ENCODE measurements around the gene ETV7.
"Not testable (repeated sequence)": the region's sequence is repeated elsewhere in the genome, so short reads cannot be mapped to it uniquely, and the experiment has no call there.

The ETV7 gene

GRCh38 chr6:36338223-36338622, 49.2 kb downstream of the ETV7 start:
- not testable (repeated sequence) for H3K27ac ChIP-seq (ENCODE audit: low read depth, low read length); H3K4me3 ChIP-seq (ENCODE audit: low read depth, low read length); H3K9ac ChIP-seq (ENCODE audit: low read depth, low read length); H3K4me1 ChIP-seq (ENCODE audit: control insufficient read depth, insufficient read depth, low read length); H3K9me3 ChIP-seq (ENCODE audit: control insufficient read depth, insufficient read depth, low read length); H3K36me3 ChIP-seq (ENCODE audit: control insufficient read depth, insufficient read depth, low read length)
- H3K27me3 ChIP-seq (ENCODE audit: control insufficient read depth, insufficient read depth, low read length) = peaks cover 18% of the 10 kb centered on the region

GRCh38 chr6:36337814-36338213, 49.7 kb downstream of the ETV7 start:
- no peaks in the 10 kb centered on the region for H3K9me3 ChIP-seq (ENCODE audit: control insufficient read depth, insufficient read depth, low read length)
- H3K36me3 ChIP-seq (ENCODE audit: control insufficient read depth, insufficient read depth, low read length) = no peaks in the 10 kb centered on the region
- H3K27ac ChIP-seq (ENCODE audit: low read depth, low read length) = no peak overlapping the region
- peaks cover 18% of the 10 kb centered on the region for H3K27me3 ChIP-seq (ENCODE audit: control insufficient read depth, insufficient read depth, low read length)
- no peak overlapping the region for H3K9ac ChIP-seq (ENCODE audit: low read depth, low read length)
- H3K4me1 ChIP-seq (ENCODE audit: control insufficient read depth, insufficient read depth, low read length) = peaks cover 8% of the 10 kb centered on the region; the same call in 1 of the 2 replicates
- no peak overlapping the region for H3K4me3 ChIP-seq (ENCODE audit: low read depth, low read length)

- Histone ChIP-seq H3K27ac (ENCODE audit: low read depth, low read length) (no peak within 1 kb of the TSS), H3K4me3 (ENCODE audit: low read depth, low read length) (no peak within 1 kb of the TSS), H3K4me1 (ENCODE audit: control insufficient read depth, insufficient read depth, low read length) (peaks cover 8% of the 10 kb centered on the region; the same call in 1 of the 2 replicates), H3K27me3 (ENCODE audit: control insufficient read depth, insufficient read depth, low read length) (peaks cover 18% of the 10 kb centered on the region), H3K9me3 (ENCODE audit: control insufficient read depth, insufficient read depth, low read length) (no peaks in the 10 kb centered on the region), H3K36me3 (ENCODE audit: control insufficient read depth, insufficient read depth, low read length) (no peaks in the 10 kb centered on the region), H3K9ac (ENCODE audit: low read depth, low read length) (no peak within 1 kb of the TSS)
These were observed 50.7 kb downstream of the ETV7 start, which contains the start of gene BNIP5 for GRCh38 chr6:36336779-36337241. Gene BNIP5, minus strand, starts transcription at chr6:36336888. Its CDS starts 6,198 bp downstream, at chr6:36330690.

- Histone ChIP-seq H3K27me3 (ENCODE audit: control insufficient read depth, insufficient read depth, low read length) (peaks cover 18% of the 10 kb centered on the region), H3K4me3 (ENCODE audit: low read depth, low read length) (no peak overlapping the region), H3K36me3 (ENCODE audit: control insufficient read depth, insufficient read depth, low read length) (no peaks in the 10 kb centered on the region), H3K27ac (ENCODE audit: low read depth, low read length) (no peak overlapping the region), H3K9ac (ENCODE audit: low read depth, low read length) (no peak overlapping the region), H3K9me3 (ENCODE audit: control insufficient read depth, insufficient read depth, low read length) (no peaks in the 10 kb centered on the region), H3K4me1 (ENCODE audit: control insufficient read depth, insufficient read depth, low read length) (peaks cover 8% of the 10 kb centered on the region; the same call in 1 of the 2 replicates)
These were observed 51.2 kb downstream of the ETV7 start for GRCh38 chr6:36336208-36336710.

- peaks cover 5% of the 10 kb centered on the region; the same call in 1 of the 2 replicates for H3K4me1 ChIP-seq (ENCODE audit: control insufficient read depth, insufficient read depth, low read length)
- no peaks in the 10 kb centered on the region for H3K36me3 ChIP-seq (ENCODE audit: control insufficient read depth, insufficient read depth, low read length)
- H3K4me3 ChIP-seq (ENCODE audit: low read depth, low read length) = no peak overlapping the region
- H3K9ac ChIP-seq (ENCODE audit: low read depth, low read length) = no peak overlapping the region
- peaks cover 16% of the 10 kb centered on the region for H3K27me3 ChIP-seq (ENCODE audit: control insufficient read depth, insufficient read depth, low read length)
- H3K27ac ChIP-seq (ENCODE audit: low read depth, low read length) = no peak overlapping the region
- no peaks in the 10 kb centered on the region for H3K9me3 ChIP-seq (ENCODE audit: control insufficient read depth, insufficient read depth, low read length)
These were observed 51.8 kb downstream of the ETV7 start for GRCh38 chr6:36335465-36336207.

- Histone ChIP-seq H3K4me3 (ENCODE audit: low read depth, low read length) (no peak overlapping the region), H3K27me3 (ENCODE audit: control insufficient read depth, insufficient read depth, low read length) (peaks cover 9% of the 10 kb centered on the region), H3K27ac (ENCODE audit: low read depth, low read length) (peak overlapping the region; percentile 6), H3K4me1 (ENCODE audit: control insufficient read depth, insufficient read depth, low read length) (peaks cover 4% of the 10 kb centered on the region; the same call in 1 of the 2 replicates), H3K9me3 (ENCODE audit: control insufficient read depth, insufficient read depth, low read length) (no peaks in the 10 kb centered on the region), H3K36me3 (ENCODE audit: control insufficient read depth, insufficient read depth, low read length) (no peaks in the 10 kb centered on the region), H3K9ac (ENCODE audit: low read depth, low read length) (no peak overlapping the region)
These were observed 52.5 kb downstream of the ETV7 start for GRCh38 chr6:36334832-36335459.

GRCh38 chr6:36333931-36334725, 53.3 kb downstream of the ETV7 start:
- no peak overlapping the region for H3K9ac ChIP-seq (ENCODE audit: low read depth, low read length)
- no peaks in the 10 kb centered on the region for H3K9me3 ChIP-seq (ENCODE audit: control insufficient read depth, insufficient read depth, low read length)
- H3K27me3 ChIP-seq (ENCODE audit: control insufficient read depth, insufficient read depth, low read length) = 0 out of 2 replicates have a peak, but pooled peaks cover 1% of the 10 kb centered on the region
- H3K36me3 ChIP-seq (ENCODE audit: control insufficient read depth, insufficient read depth, low read length) = no peaks in the 10 kb centered on the region
- peak overlapping the region; percentile 6 for H3K27ac ChIP-seq (ENCODE audit: low read depth, low read length)
- no peak overlapping the region for H3K4me3 ChIP-seq (ENCODE audit: low read depth, low read length)
- peaks cover 4% of the 10 kb centered on the region; the same call in 1 of the 2 replicates for H3K4me1 ChIP-seq (ENCODE audit: control insufficient read depth, insufficient read depth, low read length)

- H3K9me3 ChIP-seq (ENCODE audit: control insufficient read depth, insufficient read depth, low read length) = no peaks in the 10 kb centered on the region
These were observed 54.1 kb downstream of the ETV7 start for GRCh38 chr6:36333171-36333895.

GRCh38 chr6:36331381-36331780, 56.1 kb downstream of the ETV7 start:
- H3K9ac ChIP-seq (ENCODE audit: low read depth, low read length) = no peak overlapping the region
- peaks cover 7% of the 10 kb centered on the region; the same call in 1 of the 2 replicates for H3K4me1 ChIP-seq (ENCODE audit: control insufficient read depth, insufficient read depth, low read length)
- H3K27me3 ChIP-seq (ENCODE audit: control insufficient read depth, insufficient read depth, low read length) = no peaks in the 10 kb centered on the region
- H3K27ac ChIP-seq (ENCODE audit: low read depth, low read length) = no peak overlapping the region
- H3K4me3 ChIP-seq (ENCODE audit: low read depth, low read length) = no peak overlapping the region
- H3K36me3 ChIP-seq (ENCODE audit: control insufficient read depth, insufficient read depth, low read length) = no peaks in the 10 kb centered on the region
- H3K9me3 ChIP-seq (ENCODE audit: control insufficient read depth, insufficient read depth, low read length) = no peaks in the 10 kb centered on the region

More at GRCh38 chr6:36333171-36333895, 54.1 kb downstream of the ETV7 start:
- no peak overlapping the region for H3K27ac ChIP-seq (ENCODE audit: low read depth, low read length)
- H3K4me3 ChIP-seq (ENCODE audit: low read depth, low read length) = no peak overlapping the region
- peaks cover 4% of the 10 kb centered on the region; the same call in 1 of the 2 replicates for H3K4me1 ChIP-seq (ENCODE audit: control insufficient read depth, insufficient read depth, low read length)
- no peak overlapping the region for H3K9ac ChIP-seq (ENCODE audit: low read depth, low read length)
- H3K36me3 ChIP-seq (ENCODE audit: control insufficient read depth, insufficient read depth, low read length) = no peaks in the 10 kb centered on the region
- H3K27me3 ChIP-seq (ENCODE audit: control insufficient read depth, insufficient read depth, low read length) = no peaks in the 10 kb centered on the region

- Histone ChIP-seq H3K9me3 (ENCODE audit: control insufficient read depth, insufficient read depth, low read length) (no peaks in the 10 kb centered on the region), H3K27me3 (ENCODE audit: control insufficient read depth, insufficient read depth, low read length) (no peaks in the 10 kb centered on the region), H3K36me3 (ENCODE audit: control insufficient read depth, insufficient read depth, low read length) (no peaks in the 10 kb centered on the region), H3K4me1 (ENCODE audit: control insufficient read depth, insufficient read depth, low read length) (peaks cover 9% of the 10 kb centered on the region; the same call in 1 of the 2 replicates), H3K9ac (ENCODE audit: low read depth, low read length) (no peak overlapping the region), H3K4me3 (ENCODE audit: low read depth, low read length) (no peak overlapping the region), H3K27ac (ENCODE audit: low read depth, low read length) (no peak overlapping the region)
These were observed 57.1 kb downstream of the ETV7 start for GRCh38 chr6:36330366-36330765.

All from HUES48 (cell line).